ENCODE data around the gene LYL1.

DNA sequence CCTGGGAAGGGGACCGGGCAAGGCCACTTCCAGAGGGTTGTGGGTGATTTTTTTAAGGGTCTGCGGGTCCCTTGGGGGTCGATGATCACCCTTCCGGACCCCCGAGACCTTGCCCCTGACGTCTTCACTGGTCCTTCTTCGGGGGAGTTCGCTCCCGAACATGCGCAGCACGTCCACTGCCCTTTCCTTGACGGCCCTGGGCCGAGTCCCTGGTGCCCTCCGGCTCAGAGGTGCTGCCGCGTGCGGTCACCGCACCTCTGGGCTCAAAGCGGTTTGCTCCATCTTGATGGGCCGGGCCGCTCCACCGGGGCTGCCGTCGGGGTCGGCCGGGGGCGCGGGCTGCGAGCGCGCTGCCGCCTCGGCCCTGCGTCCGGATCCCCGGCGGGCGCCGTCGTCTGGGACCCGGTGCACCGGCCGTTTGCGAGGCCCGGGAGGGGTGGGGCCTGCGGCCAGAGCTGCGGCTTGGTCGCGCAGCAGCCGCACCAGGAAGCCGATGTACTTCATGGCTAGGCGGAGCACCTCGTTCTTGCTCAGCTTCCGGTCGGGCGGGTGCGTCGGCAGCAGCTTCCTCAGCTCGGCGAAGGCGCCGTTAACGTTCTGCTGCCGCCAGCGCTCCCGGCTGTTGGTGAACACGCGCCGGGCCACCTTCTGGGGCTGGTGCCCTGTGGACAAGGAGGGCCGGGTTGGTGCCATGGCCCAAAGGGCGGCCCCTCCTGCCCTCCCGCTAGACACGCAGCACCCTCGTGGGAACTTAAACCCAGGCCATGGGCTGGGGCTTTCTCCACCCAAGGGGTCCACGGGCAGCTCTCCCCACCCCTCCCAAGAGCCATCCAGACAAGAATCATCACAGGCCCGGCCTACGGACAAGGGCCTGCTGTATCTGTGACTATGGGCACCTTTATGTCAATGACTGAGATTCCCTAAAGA, 3.3 kb downstream of the LYL1 start:
- peak; percentile 25 to 35 for TF ChIP-seq POLR2A (IDR thresholded peaks at IDR 0.05)
- TF ChIP-seq, protein P1, sequence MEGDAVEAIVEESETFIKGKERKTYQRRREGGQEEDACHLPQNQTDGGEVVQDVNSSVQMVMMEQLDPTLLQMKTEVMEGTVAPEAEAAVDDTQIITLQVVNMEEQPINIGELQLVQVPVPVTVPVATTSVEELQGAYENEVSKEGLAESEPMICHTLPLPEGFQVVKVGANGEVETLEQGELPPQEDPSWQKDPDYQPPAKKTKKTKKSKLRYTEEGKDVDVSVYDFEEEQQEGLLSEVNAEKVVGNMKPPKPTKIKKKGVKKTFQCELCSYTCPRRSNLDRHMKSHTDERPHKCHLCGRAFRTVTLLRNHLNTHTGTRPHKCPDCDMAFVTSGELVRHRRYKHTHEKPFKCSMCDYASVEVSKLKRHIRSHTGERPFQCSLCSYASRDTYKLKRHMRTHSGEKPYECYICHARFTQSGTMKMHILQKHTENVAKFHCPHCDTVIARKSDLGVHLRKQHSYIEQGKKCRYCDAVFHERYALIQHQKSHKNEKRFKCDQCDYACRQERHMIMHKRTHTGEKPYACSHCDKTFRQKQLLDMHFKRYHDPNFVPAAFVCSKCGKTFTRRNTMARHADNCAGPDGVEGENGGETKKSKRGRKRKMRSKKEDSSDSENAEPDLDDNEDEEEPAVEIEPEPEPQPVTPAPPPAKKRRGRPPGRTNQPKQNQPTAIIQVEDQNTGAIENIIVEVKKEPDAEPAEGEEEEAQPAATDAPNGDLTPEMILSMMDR (IDR thresholded peaks at IDR 0.05), result no peak
